Measurements from ENCODE around the gene AXIN1. TPM values are rescaled to one million over a fixed set of nuclear protein-coding genes. Genes with fewer than 3 reads are reported as not detected.

AXIN1 gene
- total RNA-seq, 1 donor from 2014 or later = 49.0 TPM

DNA sequence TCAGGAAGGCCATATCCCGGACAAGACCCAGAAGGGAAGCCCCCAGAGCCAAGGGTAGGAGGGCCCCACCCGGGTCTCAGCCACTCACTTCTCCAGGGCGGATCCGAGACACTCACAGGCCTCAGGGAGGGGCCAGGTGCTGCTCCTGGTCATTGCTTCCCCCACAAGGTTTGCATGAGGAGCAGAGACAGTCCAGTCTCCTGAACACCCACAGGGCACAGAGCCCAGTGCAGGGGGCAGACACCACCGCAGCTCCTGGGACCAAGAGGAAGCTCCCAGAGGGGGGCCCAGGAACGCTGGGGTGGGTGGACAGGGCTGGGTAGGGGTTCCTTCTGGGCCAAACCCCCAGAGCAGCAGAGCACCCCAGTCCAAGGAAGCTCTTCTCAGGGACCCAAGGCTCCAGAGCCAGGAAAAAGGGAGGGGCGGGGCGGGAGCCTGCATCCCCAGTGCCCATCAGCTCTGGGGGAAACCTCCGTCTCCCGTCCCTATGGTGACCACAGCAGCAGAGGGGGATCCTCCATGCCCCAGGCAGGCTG, 18.5 kb upstream of the AXIN1 start:
- TF ChIP-seq, protein P1, sequence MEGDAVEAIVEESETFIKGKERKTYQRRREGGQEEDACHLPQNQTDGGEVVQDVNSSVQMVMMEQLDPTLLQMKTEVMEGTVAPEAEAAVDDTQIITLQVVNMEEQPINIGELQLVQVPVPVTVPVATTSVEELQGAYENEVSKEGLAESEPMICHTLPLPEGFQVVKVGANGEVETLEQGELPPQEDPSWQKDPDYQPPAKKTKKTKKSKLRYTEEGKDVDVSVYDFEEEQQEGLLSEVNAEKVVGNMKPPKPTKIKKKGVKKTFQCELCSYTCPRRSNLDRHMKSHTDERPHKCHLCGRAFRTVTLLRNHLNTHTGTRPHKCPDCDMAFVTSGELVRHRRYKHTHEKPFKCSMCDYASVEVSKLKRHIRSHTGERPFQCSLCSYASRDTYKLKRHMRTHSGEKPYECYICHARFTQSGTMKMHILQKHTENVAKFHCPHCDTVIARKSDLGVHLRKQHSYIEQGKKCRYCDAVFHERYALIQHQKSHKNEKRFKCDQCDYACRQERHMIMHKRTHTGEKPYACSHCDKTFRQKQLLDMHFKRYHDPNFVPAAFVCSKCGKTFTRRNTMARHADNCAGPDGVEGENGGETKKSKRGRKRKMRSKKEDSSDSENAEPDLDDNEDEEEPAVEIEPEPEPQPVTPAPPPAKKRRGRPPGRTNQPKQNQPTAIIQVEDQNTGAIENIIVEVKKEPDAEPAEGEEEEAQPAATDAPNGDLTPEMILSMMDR (IDR thresholded peaks at IDR 0.05; ENCODE audit: insufficient read depth, low read length, severe bottlenecking) = no peak
- Histone ChIP-seq H3K36me3 (ENCODE audit: control insufficient read depth, insufficient read depth, low read length) (peaks cover 11% of the 10 kb centered on the region), H3K4me3 (ENCODE audit: low read depth, low read length) (peak overlapping the region; percentile 10), H3K27me3 (ENCODE audit: control insufficient read depth, insufficient read depth, low read length) (no peaks in the 10 kb centered on the region)
- DNase-seq (ENCODE audit: low read depth) (no peak), FAIRE-seq (no peak)

DNA sequence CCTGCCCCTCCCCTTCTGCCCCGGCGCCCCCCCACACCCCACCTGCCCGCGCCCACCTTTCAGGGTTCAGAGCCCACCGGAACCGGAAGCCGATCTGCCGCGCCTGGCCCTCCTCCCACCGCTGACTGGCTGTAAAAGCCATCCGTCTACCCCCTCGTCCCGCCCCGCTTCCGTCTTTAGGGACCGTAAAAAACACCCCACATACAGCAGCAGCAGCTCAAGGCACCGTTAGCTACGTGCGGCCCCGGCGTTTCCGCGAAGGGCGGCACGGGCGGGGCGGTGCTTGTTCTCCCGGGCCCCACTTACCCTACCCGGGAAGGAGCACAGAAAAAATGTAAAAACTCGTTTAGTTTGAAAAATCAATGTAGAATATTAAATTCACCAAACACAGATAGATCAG, 17.9 kb upstream of the AXIN1 start, which contains the start of gene MRPL28:
TSS of gene MRPL28 (minus strand) at position 96 of the 400 bp plus-strand sequence. CDS start 320 bp downstream, outside the sequence.
- TF ChIP-seq, protein P1 (IDR thresholded peaks at IDR 0.05; ENCODE audit: insufficient read depth, low read length, severe bottlenecking) = no peak
- no peaks in the 10 kb centered on the region for H3K27me3 ChIP-seq (ENCODE audit: control insufficient read depth, insufficient read depth, low read length)
- DNase-seq (ENCODE audit: low read depth) (peak; percentile 84), FAIRE-seq (no peak)
- H3K36me3 ChIP-seq (ENCODE audit: control insufficient read depth, insufficient read depth, low read length) = peaks cover 11% of the 10 kb centered on the region
- peak within 1 kb of the TSS; percentile 40 for H3K4me3 ChIP-seq (ENCODE audit: low read depth, low read length)

DNA sequence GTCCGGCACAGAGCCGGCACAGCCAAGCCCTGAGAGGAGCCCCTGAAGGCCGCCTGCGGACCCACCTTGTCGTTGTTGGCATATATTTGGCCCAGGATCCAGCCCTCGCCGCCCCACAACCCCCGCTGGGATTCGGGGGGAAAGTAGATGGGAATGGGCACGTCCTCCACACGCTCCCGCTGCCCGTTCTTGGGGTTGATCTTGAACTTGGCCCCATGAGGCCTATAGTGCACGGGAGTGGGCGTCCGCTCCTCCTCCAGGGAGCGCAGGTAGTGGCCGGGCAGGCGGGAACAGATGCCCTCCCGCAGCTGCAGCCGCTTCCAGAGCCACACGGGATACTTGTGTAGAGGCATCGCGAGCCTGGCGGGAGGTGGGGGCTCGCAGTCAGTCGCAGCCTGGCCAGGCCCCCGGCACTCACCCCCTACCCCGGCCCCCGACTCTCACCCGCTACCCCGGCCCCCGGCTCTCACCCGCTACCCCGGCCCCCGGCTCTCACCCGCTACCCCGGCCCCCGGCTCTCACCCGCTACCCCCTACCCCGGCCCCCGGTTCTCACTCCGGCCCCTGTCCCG, 17.4 kb upstream of the AXIN1 start:
- Histone ChIP-seq H3K4me3 (ENCODE audit: low read depth, low read length) (peak overlapping the region; percentile 40), H3K36me3 (ENCODE audit: control insufficient read depth, insufficient read depth, low read length) (peaks cover 11% of the 10 kb centered on the region), H3K27me3 (ENCODE audit: control insufficient read depth, insufficient read depth, low read length) (no peaks in the 10 kb centered on the region)
- no peak for FAIRE-seq
- no peak for DNase-seq (ENCODE audit: low read depth)
- TF ChIP-seq, protein P1 (IDR thresholded peaks at IDR 0.05; ENCODE audit: insufficient read depth, low read length, severe bottlenecking) = no peak

DNA sequence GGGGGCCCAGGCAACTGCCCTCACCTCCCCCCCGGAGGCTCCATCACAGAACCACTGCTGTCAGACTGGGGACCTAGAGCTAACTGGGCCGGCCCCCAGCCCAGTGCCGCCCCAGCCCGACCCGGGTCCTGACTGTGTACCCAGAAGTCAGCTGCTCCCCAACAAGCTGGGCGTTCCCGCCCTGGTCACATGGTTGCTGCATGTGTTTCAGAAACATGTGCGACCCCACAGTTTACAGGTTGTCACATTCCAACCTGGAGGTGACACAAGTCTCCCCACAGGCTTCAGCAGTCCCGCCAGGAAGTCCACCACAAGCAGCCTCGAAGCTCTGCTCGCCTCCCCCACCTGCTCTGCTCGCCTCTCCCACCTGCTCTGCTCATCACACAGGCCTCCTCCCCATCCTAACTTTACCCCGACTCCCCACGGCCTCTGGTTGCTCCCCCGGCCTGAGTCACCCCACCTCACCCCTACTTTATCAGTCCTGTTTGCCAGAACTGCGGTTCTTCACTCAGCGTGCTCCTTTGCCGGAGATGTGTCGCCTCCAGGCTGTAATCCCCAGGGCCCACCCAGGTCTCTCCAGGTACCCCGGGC, 16.8 kb upstream of the AXIN1 start:
- Histone ChIP-seq H3K27me3 (ENCODE audit: control insufficient read depth, insufficient read depth, low read length) (no peaks in the 10 kb centered on the region), H3K4me3 (ENCODE audit: low read depth, low read length) (peak overlapping the region; percentile 40), H3K36me3 (ENCODE audit: control insufficient read depth, insufficient read depth, low read length) (peaks cover 7% of the 10 kb centered on the region)
- FAIRE-seq = no peak
- DNase-seq (ENCODE audit: low read depth) = no peak
- TF ChIP-seq, protein P1 (IDR thresholded peaks at IDR 0.05; ENCODE audit: insufficient read depth, low read length, severe bottlenecking) = no peak

DNA sequence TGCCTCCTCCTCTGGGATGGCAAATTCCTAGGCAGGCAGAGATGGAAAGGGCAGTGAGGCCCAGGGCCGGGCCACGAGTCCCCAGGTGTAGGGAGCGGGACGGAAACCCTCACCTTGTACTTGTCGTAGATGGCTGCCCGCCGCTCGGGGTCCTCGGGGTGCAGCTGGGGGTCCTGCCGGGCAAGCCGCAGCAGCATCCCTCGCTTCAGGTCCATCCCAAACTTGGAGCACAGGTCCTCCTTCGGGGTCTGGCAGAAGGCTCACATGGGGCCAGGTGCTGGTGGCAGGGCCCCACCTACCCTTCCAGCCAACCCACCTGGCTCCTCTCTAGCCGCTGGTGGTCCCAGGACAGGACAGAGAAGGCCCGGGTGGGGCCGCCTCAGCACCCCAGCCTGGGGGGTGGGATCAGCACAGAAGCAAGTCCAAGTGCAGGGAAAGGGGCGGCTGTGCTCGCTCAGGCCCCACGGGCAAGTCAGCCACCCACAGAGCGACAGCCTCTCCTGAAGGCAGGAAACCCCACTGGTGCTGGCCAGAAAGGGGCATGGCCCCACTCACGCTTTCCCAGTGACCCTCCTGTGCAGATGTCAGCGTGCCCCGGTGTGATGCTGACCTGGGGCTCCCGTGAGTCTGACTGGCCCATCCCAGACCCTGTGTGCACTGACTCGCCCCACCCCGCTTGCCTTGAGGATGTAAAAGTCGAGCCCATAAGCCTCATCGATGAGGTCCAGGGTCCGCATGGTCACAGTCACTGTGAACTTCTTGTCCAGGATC, 16.1 kb upstream of the AXIN1 start:
- Histone ChIP-seq H3K36me3 (ENCODE audit: control insufficient read depth, insufficient read depth, low read length) (peaks cover 7% of the 10 kb centered on the region), H3K27me3 (ENCODE audit: control insufficient read depth, insufficient read depth, low read length) (no peaks in the 10 kb centered on the region), H3K4me3 (ENCODE audit: low read depth, low read length) (no peak overlapping the region)
- FAIRE-seq (no peak), DNase-seq (ENCODE audit: low read depth) (no peak)
- TF ChIP-seq, protein P1 (IDR thresholded peaks at IDR 0.05; ENCODE audit: insufficient read depth, low read length, severe bottlenecking) = no peak
